IPS-NIHi7 (cell line): ENCODE results near the gene ZNF541.
"Not testable (repeated sequence)": the region's sequence is repeated elsewhere in the genome, so short reads cannot be mapped to it uniquely, and the experiment has no call there.

Experiments used
- DNase-seq: peaks from one replicate; pipeline ENCODE4 v3.0.0; 2012; ENCODE audit warnings: mixed read lengths; ENCODE audit errors: extremely low spot score

ZNF541 gene

DNA sequence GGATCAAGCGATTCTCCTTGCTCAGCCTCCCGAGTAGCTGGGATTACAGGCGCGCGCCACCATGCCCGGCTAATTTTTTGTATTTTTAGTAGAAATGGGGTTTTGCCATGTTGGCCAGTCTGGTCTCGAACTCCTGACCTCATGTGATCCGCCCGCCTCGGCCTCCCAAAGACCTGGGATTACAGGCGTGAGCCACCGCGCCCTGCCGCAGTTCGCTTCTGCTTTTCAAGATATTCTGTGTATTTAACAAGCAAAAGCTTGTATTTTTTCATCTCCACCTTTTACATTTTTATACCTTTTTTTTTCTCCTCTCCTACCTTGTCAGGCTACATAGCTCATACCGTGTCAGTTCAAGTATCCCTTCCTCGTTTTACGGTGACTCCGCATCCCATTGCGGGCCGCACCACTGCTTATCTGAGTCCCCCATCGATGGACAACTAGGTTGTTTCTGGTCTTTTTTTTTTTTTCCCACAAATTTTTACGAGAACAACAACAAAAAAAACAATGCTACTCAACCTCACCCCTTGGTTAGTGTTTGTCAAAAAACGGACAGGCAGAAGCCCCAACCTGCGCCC lies 26.8 kb upstream of the ZNF541 start:
- DNase-seq: not testable (repeated sequence)

DNA sequence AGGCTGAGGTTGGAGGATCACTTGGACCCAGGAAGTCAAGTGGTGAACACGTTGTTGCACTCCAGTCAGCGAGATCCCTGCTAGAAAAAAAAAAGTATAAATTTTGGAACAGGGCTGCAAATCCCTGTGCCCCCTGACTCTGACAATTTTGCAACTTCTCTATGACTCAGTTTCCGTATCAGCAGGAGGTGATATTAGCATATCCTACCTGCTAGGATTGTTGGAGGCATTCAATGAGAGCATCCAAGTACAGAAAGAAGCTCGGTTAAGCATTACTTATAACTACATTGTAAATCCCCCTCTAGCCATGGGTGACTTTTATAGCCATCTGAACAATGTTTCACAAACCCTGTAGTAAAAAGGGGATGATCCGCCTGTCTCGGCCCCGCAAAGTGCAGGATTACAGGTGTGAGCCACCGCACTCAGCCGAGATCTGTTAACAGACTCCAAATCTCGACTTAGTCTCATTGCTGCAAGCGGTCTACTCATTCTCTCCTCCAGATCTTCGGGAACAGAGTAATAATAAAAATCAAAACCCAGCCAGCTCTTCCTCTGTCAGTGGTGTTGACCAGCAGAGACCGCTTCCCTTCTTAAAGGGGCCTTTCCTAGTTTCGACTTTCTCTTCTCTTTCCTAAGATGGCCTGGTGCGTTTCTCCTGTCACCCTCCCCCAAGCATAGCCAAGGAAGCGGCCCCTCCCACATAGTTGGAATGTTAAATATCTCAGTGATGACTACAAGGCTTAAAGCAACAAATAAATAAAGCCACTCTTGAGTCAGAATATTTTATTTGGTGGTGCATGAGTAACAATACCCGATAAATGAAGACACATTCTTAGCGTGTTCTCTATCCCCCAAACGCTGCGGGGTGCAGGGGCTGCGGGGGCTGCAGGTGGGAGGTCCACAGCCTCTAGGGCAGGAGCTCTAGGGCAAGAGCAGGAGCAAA lies 25.7 kb upstream of the ZNF541 start:
- DNase-seq: peak; percentile 83

DNA sequence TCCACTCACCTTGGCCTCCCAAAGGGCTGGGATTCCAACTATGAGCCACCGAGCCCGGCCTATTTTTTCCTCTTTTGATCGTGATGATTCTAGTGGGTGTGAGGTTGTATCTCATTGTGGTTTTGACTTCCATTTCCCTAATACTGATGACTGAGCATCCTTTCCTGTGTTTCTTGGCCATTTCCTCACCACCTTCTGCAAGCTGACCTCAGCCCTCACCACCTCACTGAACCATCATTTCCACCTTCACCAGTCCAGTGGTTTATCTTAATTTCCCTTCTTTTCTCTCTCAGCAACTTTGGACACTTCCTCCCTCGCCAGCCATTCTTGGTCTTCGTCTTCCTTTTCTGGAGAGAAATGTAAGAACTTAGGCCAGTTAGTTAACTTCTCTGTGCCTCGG lies 23.0 kb upstream of the ZNF541 start:
- DNase-seq: no peak

DNA sequence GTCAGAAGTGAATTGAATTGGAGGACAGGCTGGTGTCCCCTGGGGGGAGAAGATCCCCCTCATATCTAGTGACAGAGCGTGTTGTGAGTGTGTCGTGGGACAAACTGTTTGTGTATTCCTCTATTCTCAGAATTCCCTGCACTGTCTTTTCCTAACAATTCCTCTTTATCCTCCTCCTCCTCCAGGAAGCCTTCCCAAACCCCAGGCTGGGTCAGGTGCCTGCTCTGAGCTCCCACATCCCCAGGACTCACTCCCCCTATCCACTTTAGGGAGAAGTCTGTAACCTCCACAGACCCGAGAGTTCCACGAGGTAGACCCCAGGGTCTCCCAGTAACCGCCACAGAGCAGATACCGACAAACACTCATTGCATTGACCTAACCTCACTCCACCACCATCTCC lies 20.9 kb upstream of the ZNF541 start:
- DNase-seq: no peak

DNA sequence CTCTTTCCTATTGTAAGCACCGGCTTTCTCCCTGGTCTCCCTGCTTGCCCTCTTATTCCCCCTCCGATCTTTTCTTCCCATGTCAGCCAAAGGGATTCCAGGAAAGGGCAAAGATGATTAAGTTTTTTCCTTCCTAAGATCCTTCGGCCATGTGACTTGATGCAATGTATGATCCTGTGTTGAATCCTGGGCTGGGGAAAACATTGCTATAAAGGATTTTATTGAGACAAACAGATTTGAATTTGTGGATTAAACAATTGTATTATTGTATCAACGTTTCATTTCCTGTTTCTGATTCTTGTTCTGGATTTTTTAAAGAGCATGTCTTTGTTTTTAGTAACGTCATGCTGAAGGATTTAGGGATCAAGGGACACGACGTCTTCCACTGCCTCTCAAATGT lies 16.9 kb upstream of the ZNF541 start:
- DNase-seq: no peak

DNA sequence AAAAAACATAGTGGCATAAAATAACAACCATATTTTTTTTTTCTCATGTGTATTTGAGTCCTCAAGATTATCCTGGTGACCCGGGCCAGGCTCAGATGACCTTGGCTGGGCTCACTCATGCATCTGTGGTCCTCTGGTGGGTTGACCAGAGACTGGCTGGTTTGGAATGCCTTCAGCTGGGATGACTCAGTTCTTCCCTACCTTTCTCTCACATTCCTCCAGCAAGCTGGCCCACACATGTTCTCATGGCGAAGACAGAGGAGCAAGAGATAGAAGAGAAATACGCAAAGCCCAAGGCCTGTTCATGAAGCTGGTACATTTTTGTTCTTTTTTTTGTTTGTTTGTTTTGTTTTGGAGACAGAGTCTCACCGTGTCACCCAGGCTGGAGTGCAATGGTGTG lies 14.3 kb upstream of the ZNF541 start:
- no peak for DNase-seq

DNA sequence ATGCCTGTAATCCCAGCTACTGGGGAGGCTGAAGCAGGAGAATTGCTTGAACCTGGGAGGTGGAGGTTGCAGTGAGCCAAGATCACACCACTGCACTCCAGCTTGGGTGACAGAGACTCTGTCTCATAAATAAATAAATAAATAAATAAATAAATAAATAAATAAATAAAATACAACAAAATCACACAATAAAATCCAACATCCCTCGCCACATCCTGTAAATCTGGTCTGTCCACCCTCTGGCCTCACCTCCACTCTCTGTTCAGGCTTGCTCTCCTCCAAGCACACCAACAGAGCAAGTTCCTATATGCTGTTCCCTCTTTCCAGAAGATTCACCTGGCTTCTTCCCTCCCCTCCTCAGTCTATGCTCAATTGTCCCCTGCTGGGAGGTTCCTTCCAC lies 10.2 kb upstream of the ZNF541 start:
- DNase-seq: not testable (repeated sequence)

DNA sequence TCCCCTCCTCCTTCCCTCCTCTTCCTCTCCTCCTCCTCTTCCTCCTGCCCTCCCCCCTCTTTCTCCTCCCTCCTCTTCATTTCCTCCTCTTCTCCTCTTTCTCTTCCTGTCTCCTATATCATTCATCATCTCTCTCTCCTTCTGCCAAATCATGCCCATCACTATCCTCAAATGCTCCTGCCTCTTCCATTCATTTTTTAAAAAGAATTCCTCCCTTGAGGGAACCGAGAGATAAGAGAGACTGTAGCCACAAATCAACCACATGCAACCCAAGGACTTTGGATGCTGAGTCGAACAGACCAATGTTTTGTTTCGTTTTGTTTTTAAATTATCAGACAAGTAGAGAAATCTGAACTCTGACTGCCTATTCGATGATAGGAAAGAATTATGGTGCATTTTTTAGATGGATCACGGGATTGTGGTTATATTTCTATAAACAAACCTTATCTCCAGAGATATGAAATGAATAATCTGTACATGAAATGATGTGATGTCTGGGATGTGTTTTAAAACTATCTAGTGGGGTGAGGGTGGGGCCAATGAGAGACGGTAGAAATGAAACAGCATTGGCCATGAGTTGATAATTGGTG lies 9.5 kb upstream of the ZNF541 start:
- DNase-seq: no peak

DNA sequence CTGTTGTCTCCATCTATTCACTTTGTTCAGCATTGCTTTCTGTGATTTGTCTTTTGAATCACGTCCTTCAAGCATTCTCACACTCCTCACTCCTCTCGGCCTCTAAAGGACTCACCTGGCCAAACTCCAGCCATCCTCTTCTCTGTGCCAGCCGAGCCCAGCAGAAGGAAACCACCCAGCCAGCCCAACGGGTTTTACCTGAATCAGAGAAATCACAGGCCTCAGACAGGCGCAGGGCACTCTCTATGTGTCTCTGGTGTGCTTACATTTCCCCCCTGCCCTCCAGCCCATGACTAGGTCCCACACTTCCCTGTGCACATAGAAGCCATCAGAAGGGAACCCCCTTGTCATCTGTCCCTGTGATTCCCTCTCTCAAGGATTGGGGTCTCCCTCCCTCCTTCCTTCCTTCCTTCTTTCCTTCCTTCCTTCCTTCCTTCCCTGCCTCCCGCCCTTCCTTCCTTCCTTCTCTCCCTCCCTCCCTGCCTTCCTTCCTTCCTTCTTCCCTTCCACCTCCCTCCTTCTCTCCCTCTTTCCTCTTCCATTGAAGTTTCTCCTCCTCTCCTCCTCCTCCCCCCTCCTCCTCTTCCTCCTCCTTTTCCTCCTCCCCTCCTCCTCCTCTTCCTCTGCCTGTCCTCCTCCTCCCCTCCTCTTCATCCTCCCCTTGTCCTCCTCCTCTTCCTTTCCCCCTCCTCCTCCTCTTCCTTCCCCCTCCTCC lies 8.8 kb upstream of the ZNF541 start:
- DNase-seq: no peak

DNA sequence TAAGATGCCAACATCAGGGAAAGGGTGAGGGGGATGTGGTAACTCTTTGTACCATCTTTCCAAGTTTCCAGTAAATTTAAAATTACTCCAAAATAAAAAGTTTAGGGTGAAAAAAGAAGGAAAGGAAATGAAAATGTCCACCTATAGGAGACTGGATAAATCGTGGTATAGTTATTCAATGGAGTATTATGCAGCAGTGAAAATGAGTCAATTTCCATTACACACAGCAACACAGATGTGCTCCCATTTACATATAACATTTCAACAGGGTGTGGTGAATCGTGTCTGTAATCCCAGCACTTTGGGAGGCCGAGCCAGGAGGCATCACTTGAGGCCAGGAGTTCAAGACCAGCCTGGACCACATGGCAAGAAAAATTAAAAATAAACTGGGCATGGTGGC lies 7.4 kb upstream of the ZNF541 start:
- DNase-seq: no peak

DNA sequence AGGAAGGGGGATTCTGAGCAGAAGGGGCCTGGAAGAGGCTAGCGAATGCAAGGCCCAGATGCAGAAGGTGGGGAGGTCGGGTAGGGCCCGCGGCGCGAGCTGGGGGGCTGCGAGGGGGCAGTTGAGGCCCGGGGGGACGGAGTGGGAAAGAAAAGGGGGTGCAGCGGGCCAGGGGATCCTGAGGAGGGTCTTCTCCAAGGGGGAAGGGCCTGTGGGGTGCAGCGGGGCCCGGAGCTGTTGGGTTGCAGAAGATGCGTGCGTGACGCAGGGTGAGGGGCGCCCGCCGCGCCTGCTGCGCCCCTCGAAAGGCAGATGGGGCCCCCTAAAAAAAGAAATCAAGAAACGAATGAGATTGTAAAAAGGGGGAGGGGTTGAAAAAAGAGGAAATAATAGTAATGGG lies 313 bp downstream of the ZNF541 start:
- DNase-seq: no peak

DNA sequence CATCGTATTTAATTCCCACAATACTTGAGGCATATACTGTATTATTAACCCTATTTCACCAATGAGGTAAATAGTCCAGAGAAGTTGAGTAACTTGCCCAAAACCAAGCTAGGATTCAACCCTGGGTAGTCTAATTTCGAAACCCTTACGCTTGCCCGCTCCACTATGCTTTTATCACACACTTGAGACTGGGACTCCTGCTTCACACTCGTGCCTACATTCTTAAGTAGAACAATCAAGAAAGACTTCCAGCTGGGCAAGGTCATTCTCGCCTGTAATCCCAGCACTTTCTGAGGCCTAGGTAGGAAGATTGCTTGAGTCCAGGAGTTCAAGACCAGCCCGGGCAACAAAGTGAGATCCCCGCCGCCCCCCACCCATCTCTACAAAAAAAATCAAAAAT lies 3.6 kb downstream of the ZNF541 start:
- no peak for DNase-seq

DNA sequence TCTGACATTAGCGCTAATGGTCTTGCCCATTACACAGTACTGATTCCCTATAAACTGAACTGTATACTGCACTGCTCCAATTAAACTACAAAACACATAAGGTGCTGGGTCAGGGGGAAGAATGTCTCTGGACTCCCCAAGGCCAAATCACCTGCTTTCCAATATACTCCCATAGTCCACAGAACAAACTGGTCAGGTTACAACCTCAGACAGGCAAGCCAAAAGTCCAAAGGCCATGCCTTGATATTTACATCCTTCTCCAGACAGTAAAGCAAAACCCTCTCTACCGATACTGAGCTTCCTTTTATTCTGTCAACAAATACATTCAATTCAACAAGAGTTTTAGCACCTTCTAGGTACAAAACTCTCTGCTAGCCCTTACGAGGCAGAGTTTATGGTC lies 8.9 kb downstream of the ZNF541 start:
- no peak for DNase-seq

DNA sequence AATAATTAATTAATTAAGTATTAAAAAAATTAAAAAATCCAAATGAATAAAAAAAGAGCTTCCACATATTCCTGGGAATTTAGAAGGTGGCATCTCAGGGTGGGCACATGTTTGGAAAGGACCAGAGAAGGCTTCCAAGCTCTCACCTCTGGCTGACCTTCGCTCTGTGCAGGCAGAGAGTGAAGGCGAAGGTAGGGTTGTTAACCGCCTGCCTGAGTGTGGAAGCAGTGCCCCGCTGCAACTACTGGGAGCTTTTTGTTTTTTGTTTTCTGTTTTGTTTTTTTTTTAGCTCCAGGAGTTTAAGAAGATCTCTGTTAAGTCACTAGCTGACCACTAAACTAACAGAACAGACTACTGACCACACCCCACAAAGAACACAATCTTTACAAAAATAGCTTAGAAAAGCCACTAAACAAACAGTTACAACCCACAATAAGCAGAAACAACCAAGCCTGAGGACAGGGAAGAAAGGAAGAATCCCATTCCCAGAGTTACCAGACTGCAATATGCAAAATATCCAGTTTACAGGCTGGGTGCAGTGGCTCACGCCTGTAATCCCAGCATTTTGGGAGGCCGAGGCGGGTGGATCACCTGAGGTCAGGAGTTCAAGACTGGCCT lies 11.4 kb downstream of the ZNF541 start:
- no peak for DNase-seq

DNA sequence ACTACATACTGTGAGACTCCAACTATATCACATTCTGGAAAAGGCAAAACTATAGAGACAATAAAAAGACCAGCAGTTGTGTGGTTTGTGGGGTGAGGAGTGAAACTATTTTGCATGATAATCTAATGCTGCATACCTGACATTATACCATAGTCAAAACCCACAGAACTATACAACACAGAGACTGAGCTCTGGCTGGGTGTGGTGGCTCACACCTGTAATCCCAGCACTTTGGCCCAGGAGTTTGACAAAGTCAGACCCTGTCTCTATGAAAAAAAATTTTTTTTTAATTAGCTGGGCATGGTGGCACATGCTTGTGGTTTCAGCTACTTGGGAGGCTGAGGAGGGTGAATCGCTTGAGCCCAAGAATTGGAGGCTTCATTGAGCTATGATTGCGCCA lies 11.9 kb downstream of the ZNF541 start:
- no peak for DNase-seq

DNA sequence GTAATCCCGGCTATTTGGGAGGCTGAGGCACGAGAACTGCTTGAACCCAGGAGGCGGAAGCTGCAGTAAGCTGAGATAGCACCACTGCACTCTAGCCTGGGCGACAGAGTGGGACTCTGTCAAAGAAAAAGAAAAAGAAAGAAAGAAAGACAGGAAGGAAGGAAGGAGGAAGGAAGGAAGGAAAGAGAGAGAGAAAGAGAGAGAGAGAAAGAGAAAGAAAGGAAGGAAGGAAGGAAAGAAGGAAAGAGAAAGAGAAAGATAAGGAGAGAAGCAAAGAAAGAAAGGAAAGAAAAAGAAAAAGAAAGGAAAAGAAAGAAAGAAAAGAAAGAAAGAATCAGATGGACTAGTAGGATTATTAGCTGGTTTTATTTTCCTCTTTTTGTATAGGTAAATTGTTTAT lies 22.8 kb downstream of the ZNF541 start:
- no peak for DNase-seq

DNA sequence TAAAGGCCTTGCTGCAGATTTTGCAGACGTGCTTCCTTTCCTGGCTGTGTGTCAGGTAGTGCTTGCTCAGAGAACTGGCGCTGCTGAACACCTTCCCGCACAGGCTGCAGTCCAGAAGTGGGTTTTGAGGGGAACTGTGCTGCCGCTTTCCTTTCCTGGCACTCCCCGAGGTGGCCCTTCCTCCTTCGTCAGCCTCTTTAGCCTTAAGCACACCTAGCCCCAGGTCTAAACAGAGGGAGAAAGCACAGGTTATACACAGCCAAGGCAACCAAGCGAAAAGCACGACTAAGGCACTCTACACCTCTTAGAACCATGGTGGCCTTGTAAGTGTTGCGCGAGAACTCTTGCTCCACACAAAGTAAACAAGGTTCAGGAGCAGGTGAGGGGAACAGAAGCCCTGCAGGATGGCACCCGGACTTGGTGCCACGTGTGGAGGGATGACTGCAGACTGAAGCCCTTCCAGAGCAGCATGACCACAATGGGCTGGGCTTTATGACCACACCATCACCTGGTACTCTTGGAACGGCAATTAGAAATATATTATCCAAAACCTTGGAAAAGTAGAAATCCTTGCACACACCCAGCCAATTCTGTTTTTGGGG lies 23.6 kb downstream of the ZNF541 start:
- no peak for DNase-seq

DNA sequence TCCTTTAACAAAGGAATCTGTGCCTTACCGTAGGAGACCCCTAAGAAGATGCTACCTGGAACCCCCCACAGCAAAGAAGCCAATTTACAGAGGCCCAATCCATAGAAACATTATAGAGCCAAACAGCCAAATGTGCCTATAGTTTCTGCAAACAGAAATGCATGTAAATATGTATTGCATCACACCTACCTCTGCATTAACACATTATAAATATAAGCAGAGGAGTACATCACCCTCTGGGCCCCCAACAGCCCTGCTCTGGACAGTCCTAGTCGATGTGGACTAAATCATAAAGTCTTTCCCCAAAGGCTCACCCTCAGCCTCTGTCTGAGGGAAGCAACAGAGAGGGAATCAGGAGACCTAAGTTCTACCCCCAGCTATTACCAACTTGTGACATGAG lies 25.7 kb downstream of the ZNF541 start:
- no peak for DNase-seq

DNA sequence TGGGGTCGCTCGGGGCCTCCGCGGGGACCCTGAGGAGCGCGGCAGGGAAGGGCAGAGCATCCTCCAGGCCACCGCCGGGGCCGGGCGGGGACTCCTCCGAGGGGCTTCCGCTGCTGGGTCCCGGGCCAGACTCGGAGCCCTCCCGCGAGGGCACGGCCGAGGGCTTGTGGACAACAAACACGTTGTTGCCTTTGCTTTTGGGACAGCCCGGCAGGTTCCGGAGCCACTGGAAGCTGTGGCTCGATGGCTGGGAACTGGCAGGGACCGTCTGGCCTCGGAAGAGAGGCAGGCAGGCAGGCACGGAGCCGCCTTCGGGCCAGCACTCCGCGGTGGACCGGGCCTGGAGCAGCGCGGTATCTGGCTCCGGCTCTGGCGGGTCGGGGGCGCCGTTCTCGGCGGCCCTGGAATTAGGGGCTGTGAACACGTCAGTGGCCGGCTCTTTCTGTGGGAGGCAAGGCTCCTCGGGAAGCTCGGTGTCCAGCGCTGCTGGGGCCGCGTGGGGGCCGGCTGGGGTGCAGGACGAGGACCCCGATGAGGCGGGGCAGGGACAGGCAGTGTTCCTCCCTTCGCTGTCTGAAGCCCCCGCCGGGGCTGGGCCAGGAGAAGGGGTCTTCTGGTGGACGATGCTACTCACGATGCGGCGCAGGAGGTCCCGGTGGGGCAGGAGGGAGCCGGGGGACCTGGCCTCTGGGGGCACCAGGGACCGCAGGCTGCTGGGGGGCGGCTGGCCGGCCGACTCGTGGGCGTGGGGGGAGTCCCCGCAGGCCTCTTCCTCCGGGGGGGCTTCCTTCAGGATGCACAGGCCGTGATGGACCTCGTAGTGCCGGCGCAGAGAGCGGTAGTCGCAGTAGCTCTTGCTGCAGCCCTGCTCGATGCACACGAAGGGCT lies 27.6 kb downstream of the ZNF541 start:
- no peak for DNase-seq

DNA sequence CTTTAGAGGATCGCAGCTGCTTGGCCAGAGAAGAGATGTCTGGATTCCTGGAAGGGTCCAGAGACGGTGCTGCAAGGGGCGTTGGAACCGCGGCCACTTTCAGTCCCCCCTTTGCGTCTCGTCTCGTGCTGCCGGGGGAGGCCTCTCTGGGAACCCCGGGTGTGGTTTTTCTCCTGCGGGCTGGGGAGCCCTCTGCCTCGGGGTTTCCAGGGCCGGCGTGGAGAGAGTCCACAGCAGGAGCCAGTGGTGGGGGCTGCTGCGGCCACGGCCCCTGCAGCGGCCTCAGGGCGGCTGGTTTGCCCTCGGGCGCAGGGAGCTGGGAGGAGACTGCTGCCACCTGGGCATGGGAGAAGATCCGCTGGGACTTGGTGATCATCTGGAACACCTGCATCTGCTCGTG lies 28.5 kb downstream of the ZNF541 start:
- DNase-seq: no peak

DNA sequence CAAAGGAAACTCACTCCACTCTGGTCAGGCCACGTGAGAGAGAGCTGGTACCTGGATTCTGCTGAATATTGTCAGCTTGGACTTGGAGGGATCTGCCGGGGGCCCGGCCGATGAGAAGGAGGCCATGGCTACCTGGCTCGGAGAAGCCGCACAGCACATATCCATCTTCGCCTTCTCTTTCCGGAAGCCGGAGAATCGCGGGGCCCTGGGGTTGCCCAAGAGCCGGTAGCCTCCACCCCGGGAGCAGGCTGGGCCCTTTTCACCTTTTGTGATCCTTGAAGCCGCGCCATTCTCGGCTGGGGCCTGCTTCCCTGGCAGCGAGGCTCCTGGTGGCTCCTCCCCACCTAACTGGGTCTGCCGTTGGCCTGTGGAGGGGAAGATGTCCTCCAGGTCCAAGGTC lies 28.9 kb downstream of the ZNF541 start:
- no peak for DNase-seq
